H1 (cell line): ENCODE measurements around the gene DCUN1D3. TPM values are rescaled to one million over a fixed set of nuclear protein-coding genes. Genes with fewer than 3 reads are reported as not detected.

Experiments used
- CTCF ChIA-PET: fragments of 300-600 bp; sonication (Branson Sonifier 250); formaldehyde crosslinking; loops from one replicate; lab custom pipeline; 2021; ENCODE audit not compliant: partially characterized antibody; lab: Charles Lee
- POLR2A ChIA-PET: fragments of 300-600 bp; sonication (Branson Sonifier 250); formaldehyde crosslinking; loops from one replicate; lab custom pipeline; 2021; ENCODE audit warnings: inconsistent platforms; ENCODE audit not compliant: partially characterized antibody; lab: Charles Lee
- DNase-seq, 2 experiments: peaks; one replicate each; pipeline versions ENCODE4 v3.0.0 to v3.0.0-alpha.2; 2010 to 2022; ENCODE audit warnings: low spot score in 2 of 2, low read depth in 1 of 2, mixed read lengths in 1 of 2
- FAIRE-seq: peaks from 2 replicates; lab custom pipeline; 2011; peaks lifted over from hg19 to GRCh38; lab: Jason Lieb, UNC
- H2AFZ ChIP-seq: 2 replicates; pipeline ENCODE4 v1.8.1; 2012; ENCODE audit warnings: low read length, inconsistent platforms
- H2AK5ac ChIP-seq: 2 replicates; pipeline ENCODE4 v1.6.1; 2013; ENCODE audit warnings: low read depth, low read length
- H2BK120ac ChIP-seq: replicated peaks from 2 replicates; pipeline ENCODE3; 2013; ENCODE audit warnings: low read depth, low read length, inconsistent platforms
- H2BK12ac ChIP-seq: 2 replicates; pipeline ENCODE4 v1.6.1; 2013; ENCODE audit warnings: low read depth, low read length
- H2BK15ac ChIP-seq: 2 replicates; pipeline ENCODE4 v1.6.1; 2013; ENCODE audit warnings: low read length
- H2BK20ac ChIP-seq: 2 replicates; pipeline ENCODE4 v1.6.1; 2013; ENCODE audit warnings: low read length
- H2BK5ac ChIP-seq: 2 replicates; pipeline ENCODE4 v1.6.1; 2013; ENCODE audit warnings: low read depth, low read length
- H3K14ac ChIP-seq: 2 replicates; pipeline ENCODE4 v1.6.1; 2013; ENCODE audit warnings: inconsistent platforms; ENCODE audit not compliant: insufficient read length
- H3K18ac ChIP-seq: 2 replicates; pipeline ENCODE4 v1.6.1; 2013; ENCODE audit warnings: low read length; ENCODE audit errors: extremely low read depth
- H3K23ac ChIP-seq: 2 replicates; pipeline ENCODE4 v1.6.1; 2013; ENCODE audit warnings: inconsistent platforms; ENCODE audit not compliant: insufficient read length
- H3K23me2 ChIP-seq: 2 replicates; pipeline ENCODE4 v1.6.1; 2013; ENCODE audit warnings: low read depth, low read length
- H3K27ac ChIP-seq: 2 replicates; pipeline ENCODE4 v1.6.1; 2011; ENCODE audit warnings: low read depth, low read length, inconsistent platforms
- H3K27me3 ChIP-seq, 4 experiments: replicated peaks in 1 of 4; 1 replicate in 1 of 4; 2 replicates in 3 of 4; pipeline versions ENCODE4 v1.6.1 to v1.8.1; 2011 to 2013; ENCODE audit warnings: low read length in 3 of 4, mild to moderate bottlenecking in 3 of 4, inconsistent platforms in 2 of 4, mixed read lengths in 2 of 4, moderate library complexity in 1 of 4; ENCODE audit not compliant: control insufficient read depth in 3 of 4, insufficient read depth in 3 of 4; ENCODE audit errors: extremely low read depth in 1 of 4
- H3K36me3 ChIP-seq, 4 experiments: 2 replicates each; pipeline versions ENCODE4 v1.6.1 to v1.8.1; 2011 to 2013; ENCODE audit warnings: mild to moderate bottlenecking in 4 of 4, low read length in 3 of 4, moderate library complexity in 2 of 4, control low read depth in 1 of 4, inconsistent platforms in 1 of 4; ENCODE audit not compliant: insufficient read depth in 4 of 4, control insufficient read depth in 2 of 4
- H3K4ac ChIP-seq: replicated peaks from 2 replicates; pipeline ENCODE3; 2013; ENCODE audit warnings: low read length, low read depth, mixed read lengths, inconsistent platforms; ENCODE audit not compliant: insufficient read length
- H3K4me1 ChIP-seq, 4 experiments: replicated peaks in 1 of 4; 1 replicate in 1 of 4; 2 replicates in 3 of 4; pipeline versions ENCODE4 v1.6.1 to v1.8.1; 2011 to 2013; ENCODE audit warnings: low read length in 3 of 4, inconsistent platforms in 2 of 4, mixed read lengths in 1 of 4; ENCODE audit not compliant: insufficient read depth in 4 of 4, control insufficient read depth in 3 of 4
- H3K4me2 ChIP-seq, 2 experiments: 2 replicates each; pipeline versions ENCODE4 v1.6.1 to v1.8.1; 2011 to 2013; ENCODE audit warnings: low read depth in 2 of 2, low read length in 2 of 2, control low read depth in 1 of 2, inconsistent platforms in 1 of 2, mild to moderate bottlenecking in 1 of 2; ENCODE audit not compliant: insufficient read depth in 1 of 2
- H3K4me3 ChIP-seq, 4 experiments: fragments of 200-600, 300-600 bp in 1 of 4; sonication (generic), shearing (Covaris generic), sonication (Bioruptor Twin) in 1 of 4; 2 replicates each; pipeline versions ENCODE4 v1.5.1 to v1.8.1; 2011 to 2016; ENCODE audit warnings: low read length in 4 of 4, low read depth in 3 of 4, control low read depth in 2 of 4, inconsistent platforms in 2 of 4, mild to moderate bottlenecking in 2 of 4, mixed read lengths in 1 of 4, moderate library complexity in 1 of 4; ENCODE audit not compliant: insufficient read depth in 2 of 4; ENCODE audit errors: extremely low read depth in 1 of 4
- H3K56ac ChIP-seq: replicated peaks from 2 replicates; pipeline ENCODE3; 2013; ENCODE audit warnings: low read depth, mild to moderate bottlenecking, mixed read lengths, low read length, inconsistent platforms; ENCODE audit not compliant: insufficient read length
- H3K79me1 ChIP-seq: 2 replicates; pipeline ENCODE4 v1.6.1; 2013; ENCODE audit warnings: low read depth, low read length, control low read depth
- H3K79me2 ChIP-seq, 2 experiments: 2 replicates each; pipeline versions ENCODE4 v1.6.1 to v1.8.1; 2012 to 2013; ENCODE audit warnings: low read length in 2 of 2, mild to moderate bottlenecking in 2 of 2, inconsistent platforms in 1 of 2; ENCODE audit not compliant: insufficient read depth in 2 of 2, control insufficient read depth in 1 of 2
- H3K9ac ChIP-seq, 4 experiments: replicated peaks in 1 of 4; 1 replicate in 1 of 4; 2 replicates in 3 of 4; pipeline versions ENCODE4 v1.6.1 to v1.8.1; 2011 to 2013; ENCODE audit warnings: low read depth in 3 of 4, low read length in 3 of 4, control low read depth in 2 of 4, mild to moderate bottlenecking in 2 of 4, moderate library complexity in 2 of 4, inconsistent platforms in 1 of 4; ENCODE audit errors: extremely low read depth in 1 of 4
- H3K9me3 ChIP-seq, 2 experiments: 2 replicates each; pipeline versions ENCODE4 v1.6.1 to v1.8.1; 2012 to 2013; ENCODE audit warnings: mild to moderate bottlenecking in 2 of 2, moderate library complexity in 2 of 2, control low read depth in 1 of 2, inconsistent platforms in 1 of 2, low read depth in 1 of 2, low read length in 1 of 2, mixed read lengths in 1 of 2; ENCODE audit not compliant: insufficient read depth in 2 of 2
- H4K20me1 ChIP-seq, 2 experiments: replicated peaks in 1 of 2; 2 replicates each; pipeline versions ENCODE3 to v1.8.1; 2011 to 2013; ENCODE audit warnings: inconsistent platforms in 2 of 2, low read length in 2 of 2, mild to moderate bottlenecking in 1 of 2; ENCODE audit not compliant: insufficient read depth in 2 of 2, control insufficient read depth in 1 of 2
- H4K5ac ChIP-seq: 2 replicates; pipeline ENCODE4 v1.6.1; 2013; ENCODE audit warnings: low read length, low read depth, mixed read lengths, inconsistent platforms; ENCODE audit not compliant: insufficient read length
- H4K8ac ChIP-seq: 2 replicates; pipeline ENCODE4 v1.8.0; 2013; ENCODE audit warnings: mild to moderate bottlenecking, moderate library complexity, low read length, inconsistent platforms; ENCODE audit not compliant: insufficient read depth; ENCODE audit errors: extremely low read depth
- H4K91ac ChIP-seq: replicated peaks from 2 replicates; pipeline ENCODE3; 2013; ENCODE audit warnings: low read length, mixed read lengths, inconsistent platforms; ENCODE audit not compliant: insufficient read length
- KDM4A ChIP-seq: IDR thresholded peaks from one replicate; pipeline ENCODE4 v1.7.1; 2012; ENCODE audit warnings: low read depth, mild to moderate bottlenecking, moderate library complexity, low read length, inconsistent platforms; ENCODE audit not compliant: severe bottlenecking
- POLR2A ChIP-seq, 2 experiments: IDR thresholded peaks; 1 replicate in 1 of 2; 2 replicates in 1 of 2; pipeline ENCODE4 v1.6.1; 2011; ENCODE audit warnings: low read depth in 2 of 2, low read length in 2 of 2, mild to moderate bottlenecking in 2 of 2; ENCODE audit errors: control extremely low read depth in 1 of 2
- WGBS, 2 experiments: shearing (Covaris generic) in 1 of 2; methylation state at CpG; one replicate each; pipeline versions ENCODE4 v1.1.6 to v1.1.7; 2013 to 2015; ENCODE audit warnings: low lambda C conversion rate in 2 of 2, mixed read lengths in 2 of 2, inconsistent platforms in 1 of 2, low coverage in 1 of 2, missing lambda C conversion rate in 1 of 2; ENCODE audit not compliant: insufficient replicate concordance in 2 of 2, insufficient coverage in 1 of 2, insufficient read length in 1 of 2; ENCODE audit errors: extremely low coverage in 1 of 2, missing lambda C conversion rate in 1 of 2; 5-methylcytosine and 5-hydroxymethylcytosine counted together
- polyA plus RNA-seq, 7 experiments: library from polyadenylated mRNA; depleted of rRNA in 3 of 7; stranded (reverse) in 5 of 7; unstranded in 2 of 7; fragments of >200 nt in 5 of 7; fragments of 200-250 nt in 2 of 7; gene quantifications; 1 replicate in 5 of 7; 2 replicates in 1 of 7; 4 replicates in 1 of 7; pipeline versions ENCODE4 v1.2.1 to v1.2.3, GENCODE V29; 2011 to 2013; ENCODE audit warnings: missing spikeins in 2 of 7, mixed read lengths in 2 of 7
- total RNA-seq: library from RNA; stranded (reverse); fragmentation: NEBNext Ultra II Directional; extraction: Animal tissue kit (Norgen Biotek cat#: 25700); gene quantifications from 2 replicates; pipeline ENCODE4 v1.2.1, GENCODE V29; 2021

The DCUN1D3 gene
- total and polyA plus RNA-seq, 2 of the 8 experiments (the other 6 are each of a cell fraction or from before 2014, with no cell fraction given) = 3.5 to 18.2 TPM

GRCh38 chr16:20902426-20902825 lies 2.3 kb upstream of the DCUN1D3 start:
- H3K79me2 ChIP-seq = peaks cover 6 to 43% of the 10 kb centered on the region in 2 experiments; a peak in 2 of 4 replicates

More at GRCh38 chr16:20902426-20902825, 2.3 kb upstream of the DCUN1D3 start:
- Histone ChIP-seq H3K36me3 (peaks cover 0 to 5% (median 0%) of the 10 kb centered on the region in 4 experiments; a peak in 1 of 8 replicates), H3K27me3 (no peaks in the 10 kb centered on the region), H3K79me1 (peaks cover 2% of the 10 kb centered on the region), H4K91ac (no peak overlapping the region), H3K56ac (no peak overlapping the region), H3K9ac (no peak overlapping the region; a peak in 1 of 7 replicates), H3K9me3 (no peaks in the 10 kb centered on the region), H2AK5ac (no peak overlapping the region; the same call in 1 of the 2 replicates), H2BK15ac (no peak overlapping the region), H3K27ac (no peak overlapping the region), H4K20me1 (no peaks in the 10 kb centered on the region), H3K4me1 (peaks cover 0 to 9% (median 3%) of the 10 kb centered on the region in 4 experiments; a peak in 3 of 7 replicates), H2BK120ac (no peak overlapping the region), H3K4me3 (peak overlapping the region in 1 of 4 experiments; percentile 91; a peak in 2 of 8 replicates), H2BK12ac (no peak overlapping the region), H2AFZ (no peak overlapping the region), H3K18ac (no peak overlapping the region), H3K4me2 (peak overlapping the region; percentile 89 to 97; a peak in 2 of 4 replicates), H2BK20ac (no peak overlapping the region), H3K14ac (no peak overlapping the region), H3K23ac (no peak overlapping the region), H2BK5ac (no peak overlapping the region), H3K4ac (no peak overlapping the region), H3K23me2 (peaks cover 6% of the 10 kb centered on the region; the same call in 1 of the 2 replicates), H4K8ac (no peak overlapping the region), H4K5ac (no peak overlapping the region)
- TF ChIP-seq KDM4A (no peak), POLR2A (IDR thresholded peaks at IDR 0.05; ENCODE audit: control extremely low read depth in 1 of 2, low read depth in 2 of 2, low read length in 2 of 2) (peak in 1 of 2 experiments; percentile 17; a peak in 1 of 3 replicates)
- CTCF ChIA-PET = interaction anchor here (0.8 to 1.2 kb wide), 3 partner anchors 12 to 99 kb away, joined by 3 to 4 read pairs (median 3); no protein-coding TSS in a partner anchor
- POLR2A ChIA-PET = interaction anchor here (0.8 to 2.4 kb wide), 3 partner anchors 19 to 96 kb away, joined by 3 to 6 read pairs (median 3); partner anchors contain the start of genes ERI2 and REXO5
- DNase-seq (no peak), FAIRE-seq (no peak)
- WGBS, 2 experiments = 90% methylated on average over 6 of the region's 6 CpGs; no CpG with 5 or more reads in 1 of the 2 experiments
